Duodenal mucosa (tissue), 2 donors: ENCODE data around the gene GUCY1B1.

Experiments used
- H3K27ac ChIP-seq: one replicate; pipeline ENCODE4 v1.7.0; 2013; ENCODE audit warnings: low read depth, low read length
- H3K27me3 ChIP-seq, 2 donors: one replicate each; pipeline ENCODE4 v1.7.0; 2013; ENCODE audit warnings: low read length in 2 of 2, control low read depth in 1 of 2; ENCODE audit not compliant: insufficient read depth in 2 of 2, control insufficient read depth in 1 of 2
- H3K36me3 ChIP-seq, 2 donors: one replicate each; pipeline ENCODE4 v1.7.0; 2013; ENCODE audit warnings: low read length in 2 of 2, control low read depth in 1 of 2; ENCODE audit not compliant: insufficient read depth in 2 of 2, control insufficient read depth in 1 of 2
- H3K4me1 ChIP-seq, 2 donors: one replicate each; pipeline ENCODE4 v1.7.0; 2013; ENCODE audit warnings: low read length in 2 of 2, control low read depth in 1 of 2; ENCODE audit not compliant: insufficient read depth in 2 of 2, control insufficient read depth in 1 of 2
- H3K4me3 ChIP-seq, 2 donors: one replicate each; pipeline ENCODE4 v1.7.0; 2013; ENCODE audit warnings: low read length in 2 of 2, low read depth in 1 of 2
- H3K9ac ChIP-seq, 2 donors: one replicate each; pipeline ENCODE4 v1.7.0; 2013; ENCODE audit warnings: low read length in 2 of 2, low read depth in 1 of 2
- H3K9me3 ChIP-seq, 2 donors: one replicate each; pipeline ENCODE4 v1.7.0; 2013; ENCODE audit warnings: low read length in 2 of 2, control low read depth in 1 of 2; ENCODE audit not compliant: control insufficient read depth in 1 of 2

The GUCY1B1 gene

DNA sequence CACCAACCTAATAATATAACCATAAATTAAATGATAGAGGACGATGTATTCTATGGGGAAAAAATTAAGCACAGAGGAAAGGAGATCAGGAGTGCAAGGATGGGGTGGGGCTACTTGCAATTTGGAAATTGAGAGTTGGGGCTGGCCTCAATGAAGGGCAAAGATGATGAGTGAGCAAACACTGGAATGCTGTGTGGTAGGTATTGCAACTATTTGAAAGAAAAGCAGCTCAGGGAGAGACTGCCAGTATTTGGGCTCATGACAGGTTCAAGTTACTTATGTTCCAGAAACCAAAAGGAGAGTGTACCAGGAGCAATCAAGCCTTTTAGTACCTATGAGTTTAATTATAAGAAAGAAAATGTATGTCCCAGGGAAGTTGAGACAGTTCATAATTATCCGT lies 59.8 kb downstream of the GUCY1B1 start:
- Histone ChIP-seq H3K4me1 (no peaks in the 10 kb centered on the region), H3K9me3 (no peaks in the 10 kb centered on the region), H3K27ac (no peak overlapping the region), H3K4me3 (no peak overlapping the region), H3K36me3 (no peaks in the 10 kb centered on the region), H3K9ac (no peak overlapping the region), H3K27me3 (no peaks in the 10 kb centered on the region)

DNA sequence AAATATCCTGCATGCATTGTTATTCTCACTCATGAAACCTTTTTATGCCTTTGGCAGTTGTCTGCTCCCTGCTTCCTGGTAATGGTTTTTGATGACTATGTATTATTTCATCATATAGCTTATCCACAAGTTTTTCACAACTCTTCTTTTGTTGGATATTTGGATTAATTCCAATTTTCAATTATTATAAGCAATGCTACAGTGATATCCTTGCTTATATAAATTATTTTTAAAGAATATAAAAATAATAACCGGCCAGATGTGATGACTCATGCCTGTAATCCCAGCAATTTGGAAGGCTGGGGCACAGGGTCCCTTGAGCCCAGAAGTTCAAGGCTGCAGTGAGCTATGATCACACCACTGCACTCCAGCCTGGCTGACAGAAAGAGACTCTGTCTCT lies 60.2 kb downstream of the GUCY1B1 start:
- Histone ChIP-seq H3K36me3 (no peaks in the 10 kb centered on the region), H3K27ac (no peak overlapping the region), H3K4me1 (no peaks in the 10 kb centered on the region), H3K27me3 (no peaks in the 10 kb centered on the region), H3K9me3 (no peaks in the 10 kb centered on the region), H3K9ac (no peak overlapping the region), H3K4me3 (no peak overlapping the region)

DNA sequence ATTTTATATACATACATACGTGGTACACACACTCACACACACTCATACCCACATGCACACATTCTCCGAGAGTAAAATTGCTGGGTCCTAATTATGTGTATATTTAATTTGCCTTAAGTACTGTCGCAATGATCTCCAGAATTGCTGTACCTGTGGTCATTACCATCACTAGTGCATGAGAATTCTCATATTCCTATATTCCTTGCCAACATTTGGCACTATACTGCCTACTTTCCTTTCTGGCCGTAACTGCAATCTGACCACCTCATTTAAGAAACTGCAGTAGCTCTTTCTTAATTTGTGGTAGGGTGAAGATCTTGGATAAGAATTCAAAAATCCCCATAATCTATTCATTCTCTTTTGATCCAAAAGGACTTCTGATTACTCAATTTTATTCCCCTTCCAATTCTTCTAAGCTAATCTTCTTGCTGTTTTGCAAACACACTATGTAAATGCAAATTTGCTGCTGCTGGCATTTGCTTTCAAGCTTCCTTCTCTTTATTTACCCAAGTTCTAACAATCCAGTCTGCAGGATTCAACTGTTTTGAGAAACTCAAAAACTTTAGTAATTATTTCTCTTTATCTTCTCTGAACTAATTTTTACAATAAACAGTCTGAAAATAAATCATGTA lies 62.2 kb downstream of the GUCY1B1 start:
- Histone ChIP-seq H3K9ac (no peak overlapping the region), H3K9me3 (no peaks in the 10 kb centered on the region), H3K4me3 (no peak overlapping the region)

DNA sequence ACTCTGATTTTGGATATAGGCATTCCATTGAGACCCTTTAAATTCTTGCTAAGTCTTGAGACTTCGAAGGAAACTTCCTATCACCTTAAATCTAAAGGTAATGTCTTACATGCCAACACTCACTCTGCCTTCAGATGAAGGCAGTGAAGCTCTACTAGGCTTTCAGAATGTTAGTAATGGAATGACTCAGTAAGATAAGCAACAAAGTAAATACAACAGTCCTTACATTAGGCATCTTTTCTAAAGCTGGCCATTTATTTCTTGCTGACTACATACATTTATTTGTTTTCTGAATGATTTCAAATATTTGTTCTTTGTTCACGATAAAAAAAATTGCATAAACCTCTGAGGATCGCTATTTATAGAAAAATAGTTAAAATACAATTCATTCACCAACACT lies 63.8 kb downstream of the GUCY1B1 start:
- Histone ChIP-seq H3K4me1 (no peaks in the 10 kb centered on the region), H3K27ac (no peak overlapping the region), H3K4me3 (no peak overlapping the region), H3K36me3 (no peaks in the 10 kb centered on the region), H3K27me3 (no peaks in the 10 kb centered on the region), H3K9ac (no peak overlapping the region), H3K9me3 (no peaks in the 10 kb centered on the region)

More for the DNA sequence above, 62.2 kb downstream of the GUCY1B1 start:
- Histone ChIP-seq H3K27ac (no peak overlapping the region), H3K27me3 (no peaks in the 10 kb centered on the region), H3K36me3 (no peaks in the 10 kb centered on the region), H3K4me1 (no peaks in the 10 kb centered on the region)

DNA sequence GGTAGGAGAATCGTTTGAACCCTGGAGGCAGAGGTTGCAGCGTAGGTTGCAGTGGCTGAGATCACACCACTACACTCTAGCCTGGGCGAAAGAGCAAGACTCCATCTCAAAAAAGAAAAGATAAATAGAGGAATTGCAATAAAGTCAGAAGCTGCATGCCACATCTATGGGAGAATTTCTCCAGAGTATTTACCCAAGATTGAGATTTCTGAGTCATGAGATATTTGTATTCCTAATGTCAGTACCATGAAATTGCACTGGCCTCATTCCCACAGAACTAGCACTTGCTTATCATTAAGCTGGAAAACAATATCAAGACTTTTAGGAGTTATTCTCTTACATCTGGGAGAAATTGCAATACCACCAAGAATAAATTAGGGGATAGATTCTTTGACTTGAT lies 69.8 kb downstream of the GUCY1B1 start:
- no peak overlapping the region for H3K9ac ChIP-seq
- H3K4me1 ChIP-seq, result no peaks in the 10 kb centered on the region
- H3K27ac ChIP-seq, result no peak overlapping the region
- no peaks in the 10 kb centered on the region for H3K27me3 ChIP-seq
- H3K9me3 ChIP-seq, result no peaks in the 10 kb centered on the region
- H3K4me3 ChIP-seq, result no peak overlapping the region
- no peaks in the 10 kb centered on the region for H3K36me3 ChIP-seq

DNA sequence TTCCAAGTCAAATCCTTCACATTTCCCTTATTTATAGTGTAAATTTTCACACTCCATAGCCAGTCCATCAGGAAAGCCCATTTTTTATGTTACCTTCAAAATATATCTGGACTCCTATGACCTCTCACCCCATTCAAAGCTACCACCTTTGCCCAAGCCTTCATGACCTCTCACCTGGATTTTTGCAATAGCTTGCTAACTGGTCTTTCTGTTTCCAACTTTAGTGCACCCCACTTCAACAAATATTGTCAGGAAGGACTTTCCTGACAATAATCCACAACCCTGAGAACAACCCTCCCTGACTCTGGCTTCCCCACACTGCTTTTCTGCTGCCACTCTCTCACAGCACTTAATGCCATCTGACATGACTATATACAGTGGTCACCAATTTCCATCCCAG lies 73.8 kb downstream of the GUCY1B1 start:
- Histone ChIP-seq H3K9ac (no peak overlapping the region), H3K4me3 (no peak overlapping the region), H3K36me3 (no peaks in the 10 kb centered on the region), H3K4me1 (no peaks in the 10 kb centered on the region), H3K27me3 (no peaks in the 10 kb centered on the region), H3K27ac (no peak overlapping the region), H3K9me3 (no peaks in the 10 kb centered on the region)

DNA sequence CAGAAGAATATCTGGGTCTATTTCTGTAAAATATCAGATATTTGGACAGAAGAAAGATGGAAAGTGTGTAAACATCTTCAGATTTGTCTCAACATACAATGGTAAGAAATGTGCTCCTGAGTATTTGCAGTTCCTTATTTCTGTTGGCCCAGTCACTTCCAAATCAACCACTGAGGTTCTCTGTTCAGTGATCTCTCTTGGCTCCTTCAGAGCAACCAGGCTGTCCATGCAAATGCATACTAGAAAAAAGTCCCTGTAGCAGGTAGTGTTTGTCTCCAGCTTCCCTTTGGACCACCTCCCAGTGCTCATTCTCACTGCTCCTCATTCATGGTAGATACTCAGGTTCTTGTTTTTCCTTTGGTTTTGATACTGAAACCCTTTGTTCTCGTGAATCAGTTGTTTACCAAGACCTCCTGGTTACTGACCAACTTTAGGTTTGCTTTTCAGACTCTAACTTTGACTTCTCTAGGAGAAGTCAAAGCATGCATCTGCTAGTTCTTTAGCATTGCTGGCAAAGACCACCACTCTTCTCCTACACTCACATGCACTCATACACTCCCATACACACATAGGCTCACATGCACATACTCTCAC lies 78.5 kb downstream of the GUCY1B1 start:
- no peaks in the 10 kb centered on the region for H3K27me3 ChIP-seq
- no peaks in the 10 kb centered on the region for H3K36me3 ChIP-seq
- H3K27ac ChIP-seq, result no peak overlapping the region
- H3K4me1 ChIP-seq, result no peaks in the 10 kb centered on the region
- no peaks in the 10 kb centered on the region for H3K9me3 ChIP-seq
- no peak overlapping the region for H3K4me3 ChIP-seq
- H3K9ac ChIP-seq, result no peak overlapping the region

DNA sequence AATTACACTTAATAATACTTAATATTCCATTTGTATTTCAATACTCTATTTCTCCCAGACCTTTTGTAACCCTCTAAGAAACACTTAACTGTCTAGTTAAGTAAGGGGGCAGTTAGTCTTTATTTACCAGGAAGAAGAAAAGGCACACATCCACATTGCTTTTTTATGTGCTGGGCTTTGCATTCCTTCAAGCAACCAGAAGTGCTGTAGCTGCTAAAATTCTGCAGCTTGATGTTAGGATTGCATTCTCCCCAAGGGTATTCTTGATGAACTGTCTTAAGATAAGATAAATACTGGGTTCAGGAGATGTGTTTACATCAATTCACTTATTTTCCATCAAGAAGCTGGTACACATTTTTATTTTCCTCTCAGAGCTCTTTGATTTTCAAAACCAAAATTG lies 83.3 kb downstream of the GUCY1B1 start:
- Histone ChIP-seq H3K36me3 (no peaks in the 10 kb centered on the region), H3K27me3 (no peaks in the 10 kb centered on the region), H3K9ac (no peak overlapping the region), H3K27ac (no peak overlapping the region), H3K9me3 (no peaks in the 10 kb centered on the region), H3K4me3 (no peak overlapping the region), H3K4me1 (no peaks in the 10 kb centered on the region)

DNA sequence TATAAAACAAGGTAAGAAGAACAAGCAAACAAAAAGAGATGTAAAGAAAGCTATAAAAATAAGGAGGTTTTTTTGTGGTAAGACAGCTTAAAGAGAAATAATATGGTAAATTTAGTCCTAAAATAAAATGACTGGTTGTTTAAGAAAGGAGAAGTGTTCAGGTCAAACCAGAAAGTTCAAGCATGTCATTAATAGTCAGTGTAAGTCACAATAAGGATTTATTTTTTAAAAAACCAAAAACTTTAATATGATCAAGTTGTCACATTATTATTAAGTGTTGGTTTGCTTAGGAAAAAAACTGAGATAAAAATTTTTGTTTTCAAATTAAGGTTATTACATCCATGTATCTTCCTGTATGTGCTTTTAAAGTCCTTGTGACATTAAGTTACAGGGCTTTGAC lies 88.1 kb downstream of the GUCY1B1 start:
- no peaks in the 10 kb centered on the region for H3K9me3 ChIP-seq
- H3K9ac ChIP-seq, result no peak overlapping the region
- no peaks in the 10 kb centered on the region for H3K27me3 ChIP-seq
- no peak overlapping the region for H3K4me3 ChIP-seq
- H3K27ac ChIP-seq, result no peak overlapping the region
- no peaks in the 10 kb centered on the region for H3K36me3 ChIP-seq
- H3K4me1 ChIP-seq, result no peaks in the 10 kb centered on the region

DNA sequence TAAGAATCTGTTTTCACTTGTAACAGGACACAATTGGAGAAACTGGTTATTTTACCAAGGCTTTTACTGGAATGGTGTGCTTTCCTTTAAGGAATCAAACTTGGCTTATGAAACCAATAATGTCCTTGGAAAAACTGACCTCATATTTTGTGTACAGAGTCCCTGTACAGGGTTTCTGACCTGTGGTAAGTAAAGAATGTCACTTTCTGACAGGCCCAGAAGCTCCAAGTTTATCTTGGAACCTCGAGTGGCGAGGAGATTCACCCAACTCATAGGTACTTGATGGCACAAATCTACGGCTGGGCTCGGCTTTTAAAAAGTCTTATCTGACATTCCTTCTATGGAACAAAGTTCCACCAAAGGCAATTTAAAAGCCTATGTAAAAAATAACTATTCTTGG lies 90.2 kb downstream of the GUCY1B1 start:
- Histone ChIP-seq H3K27ac (no peak overlapping the region), H3K4me1 (no peaks in the 10 kb centered on the region), H3K36me3 (no peaks in the 10 kb centered on the region), H3K9ac (no peak overlapping the region), H3K27me3 (no peaks in the 10 kb centered on the region), H3K4me3 (no peak overlapping the region), H3K9me3 (no peaks in the 10 kb centered on the region)
